H1 (cell line): ENCODE results near the gene SLC9A5. TPM values are rescaled to one million over a fixed set of nuclear protein-coding genes. Genes with fewer than 3 reads are reported as not detected.
A peak's percentile ranks its signal among the peaks of the same experiment; 100 is the strongest.

Source experiments
- BACH1 ChIP-seq: IDR thresholded peaks from 2 replicates; pipeline ENCODE4 v1.6.1; 2012; ENCODE audit warnings: low read length, improper control_type of control experiment
- BCL11A ChIP-seq, 2 experiments: IDR thresholded peaks; one replicate each; pipeline ENCODE4 v1.6.1; 2011; ENCODE audit warnings: low read depth in 2 of 2, low read length in 2 of 2, mild to moderate bottlenecking in 2 of 2
- CTBP2 ChIP-seq: IDR thresholded peaks from 2 replicates; pipeline ENCODE4 v1.7.0; 2011; ENCODE audit warnings: borderline replicate concordance, mild to moderate bottlenecking, moderate library complexity, mixed read lengths, low read length; ENCODE audit not compliant: insufficient read depth, insufficient read length
- FOSL1 ChIP-seq: IDR thresholded peaks from 2 replicates; pipeline ENCODE4 v1.6.1; 2011; ENCODE audit warnings: mild to moderate bottlenecking, low read depth, low read length, moderate library complexity; ENCODE audit not compliant: insufficient read depth
- GTF2F1 ChIP-seq: IDR thresholded peaks from 2 replicates; pipeline ENCODE4 v1.6.1; 2012; ENCODE audit warnings: low read depth, low read length, improper control_type of control experiment, borderline replicate concordance
- HDAC6 ChIP-seq: IDR thresholded peaks from one replicate; pipeline ENCODE4 v1.7.1; 2012; ENCODE audit warnings: low read depth, mild to moderate bottlenecking, inconsistent platforms, low read length, moderate library complexity
- KDM1A ChIP-seq: fragments of 200-600, 300-600 bp; sonication (generic); IDR thresholded peaks from 2 replicates; pipeline ENCODE4 v1.7.1; 2016; ENCODE audit warnings: mild to moderate bottlenecking, low read length, borderline replicate concordance
- NRF1 ChIP-seq: IDR thresholded peaks from 2 replicates; pipeline ENCODE4 v1.6.1; 2011; ENCODE audit warnings: mild to moderate bottlenecking, low read depth, low read length, improper control_type of control experiment
- POU5F1 ChIP-seq: IDR thresholded peaks from 2 replicates; pipeline ENCODE4 v1.6.1; 2011; ENCODE audit warnings: low read depth, mild to moderate bottlenecking, low read length, moderate library complexity
- RNF2 ChIP-seq: fragments of 200-900, 300-1000 bp; sonication (generic); IDR thresholded peaks from 2 replicates; pipeline ENCODE4 v1.7.1; 2016; ENCODE audit warnings: borderline replicate concordance, low read depth, mild to moderate bottlenecking, antibody characterized with exemption, low read length; ENCODE audit not compliant: poor library complexity, severe bottlenecking; ENCODE audit errors: missing control alignments
- SIRT6 ChIP-seq: IDR thresholded peaks from one replicate; pipeline ENCODE4 v1.7.1; 2012; ENCODE audit warnings: low read length, inconsistent platforms
- SIX5 ChIP-seq: IDR thresholded peaks from 2 replicates; pipeline ENCODE4 v1.6.1; 2011; ENCODE audit warnings: mild to moderate bottlenecking, low read depth, low read length
- SUZ12 ChIP-seq: fragments of 200-600 bp; sonication (generic); IDR thresholded peaks from 2 replicates; pipeline ENCODE4 v1.6.1; 2012; ENCODE audit warnings: mild to moderate bottlenecking, inconsistent platforms, low read length, moderate library complexity, mixed read lengths
- TAF7 ChIP-seq: optimal IDR thresholded peaks from 2 replicates; pipeline ENCODE3; 2011; ENCODE audit warnings: low read depth, mild to moderate bottlenecking, inconsistent platforms, low read length, moderate library complexity, borderline replicate concordance
- YY1 ChIP-seq: IDR thresholded peaks from 2 replicates; pipeline ENCODE4 v1.6.1; 2011; ENCODE audit warnings: low read depth, mild to moderate bottlenecking, low read length
- polyA plus RNA-seq, 7 experiments: library from polyadenylated mRNA; depleted of rRNA in 3 of 7; stranded (reverse) in 5 of 7; unstranded in 2 of 7; fragments of >200 nt in 5 of 7; fragments of 200-250 nt in 2 of 7; gene quantifications; 1 replicate in 5 of 7; 2 replicates in 1 of 7; 4 replicates in 1 of 7; pipeline versions ENCODE4 v1.2.1 to v1.2.3, GENCODE V29; 2011 to 2013; ENCODE audit warnings: missing spikeins in 2 of 7, mixed read lengths in 2 of 7
- total RNA-seq: library from RNA; stranded (reverse); fragmentation: NEBNext Ultra II Directional; extraction: Animal tissue kit (Norgen Biotek cat#: 25700); gene quantifications from 2 replicates; pipeline ENCODE4 v1.2.1, GENCODE V29; 2021
- TF ChIP-seq, protein P1 (sequence below), 3 experiments: IDR thresholded peaks; 1 replicate in 2 of 3; 2 replicates in 1 of 3; pipeline versions ENCODE4 v1.5.1 to v1.6.1; 2011; ENCODE audit warnings: low read length in 3 of 3, mild to moderate bottlenecking in 3 of 3, inconsistent platforms in 2 of 3, low read depth in 1 of 3, moderate library complexity in 1 of 3; ENCODE audit not compliant: insufficient read depth in 1 of 3; ENCODE audit errors: control extremely low read depth in 1 of 3
- TF ChIP-seq, protein P2 (sequence below): IDR thresholded peaks from 2 replicates; pipeline ENCODE4 v1.6.1; 2011; ENCODE audit warnings: low read depth, mild to moderate bottlenecking, low read length; ENCODE audit not compliant: insufficient read depth
- TF ChIP-seq, protein P3 (sequence below): IDR thresholded peaks from 2 replicates; pipeline ENCODE4 v1.6.1; 2011; ENCODE audit warnings: low read length, improper control_type of control experiment
- TF ChIP-seq, protein P4 (sequence below): IDR thresholded peaks from 2 replicates; pipeline ENCODE4 v1.6.1; 2012; ENCODE audit warnings: inconsistent platforms

The SLC9A5 gene
- total and polyA plus RNA-seq, 2 of the 8 experiments (the other 6 are each of a cell fraction or from before 2014, with no cell fraction given), result 7.9 to 8.6 TPM

DNA sequence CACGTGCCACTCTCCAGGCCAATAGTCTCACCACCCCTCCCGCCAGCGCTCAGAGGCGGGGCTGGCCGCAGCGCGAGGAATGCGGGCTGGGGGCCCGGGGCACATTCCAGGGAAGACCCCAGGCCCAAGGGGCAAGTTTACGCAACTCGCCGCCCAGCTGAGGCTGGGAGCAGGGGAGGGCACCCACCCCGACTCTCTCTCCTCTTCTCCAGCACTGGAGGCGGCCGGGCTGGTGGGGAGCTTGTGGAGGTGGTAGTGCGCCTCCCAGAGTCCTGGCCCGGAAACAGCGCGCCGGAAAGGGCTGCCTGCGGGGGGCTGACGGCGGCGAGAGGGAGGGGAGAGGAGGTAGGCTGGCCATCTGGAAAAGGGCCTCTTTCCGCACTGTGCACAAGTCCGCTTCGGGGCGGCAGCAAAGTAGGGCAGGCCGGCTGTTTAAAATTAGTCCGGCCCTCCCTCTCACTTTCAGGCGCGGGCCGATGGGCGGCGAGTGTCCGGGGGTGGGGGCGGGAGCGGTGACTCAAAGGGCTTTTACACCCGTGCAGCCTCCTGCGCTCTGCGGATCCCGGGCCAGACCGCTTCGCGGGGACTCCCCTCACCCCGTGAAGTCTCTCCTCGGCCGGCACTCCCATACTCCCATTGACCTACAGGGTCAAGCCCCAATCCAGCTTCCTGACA lies 2.6 kb upstream of the SLC9A5 start (continued):
- TF ChIP-seq, protein P1, sequence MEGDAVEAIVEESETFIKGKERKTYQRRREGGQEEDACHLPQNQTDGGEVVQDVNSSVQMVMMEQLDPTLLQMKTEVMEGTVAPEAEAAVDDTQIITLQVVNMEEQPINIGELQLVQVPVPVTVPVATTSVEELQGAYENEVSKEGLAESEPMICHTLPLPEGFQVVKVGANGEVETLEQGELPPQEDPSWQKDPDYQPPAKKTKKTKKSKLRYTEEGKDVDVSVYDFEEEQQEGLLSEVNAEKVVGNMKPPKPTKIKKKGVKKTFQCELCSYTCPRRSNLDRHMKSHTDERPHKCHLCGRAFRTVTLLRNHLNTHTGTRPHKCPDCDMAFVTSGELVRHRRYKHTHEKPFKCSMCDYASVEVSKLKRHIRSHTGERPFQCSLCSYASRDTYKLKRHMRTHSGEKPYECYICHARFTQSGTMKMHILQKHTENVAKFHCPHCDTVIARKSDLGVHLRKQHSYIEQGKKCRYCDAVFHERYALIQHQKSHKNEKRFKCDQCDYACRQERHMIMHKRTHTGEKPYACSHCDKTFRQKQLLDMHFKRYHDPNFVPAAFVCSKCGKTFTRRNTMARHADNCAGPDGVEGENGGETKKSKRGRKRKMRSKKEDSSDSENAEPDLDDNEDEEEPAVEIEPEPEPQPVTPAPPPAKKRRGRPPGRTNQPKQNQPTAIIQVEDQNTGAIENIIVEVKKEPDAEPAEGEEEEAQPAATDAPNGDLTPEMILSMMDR (IDR thresholded peaks at IDR 0.05; ENCODE audit: control extremely low read depth in 1 of 3, insufficient read depth in 1 of 3, low read depth in 1 of 3, low read length in 3 of 3), result peak; percentile 47 to 61 (median 50)
- TF ChIP-seq KDM1A, result 0 out of 2 replicates have a peak, but pooled peaks have one; percentile 10
- TF ChIP-seq, protein P2, sequence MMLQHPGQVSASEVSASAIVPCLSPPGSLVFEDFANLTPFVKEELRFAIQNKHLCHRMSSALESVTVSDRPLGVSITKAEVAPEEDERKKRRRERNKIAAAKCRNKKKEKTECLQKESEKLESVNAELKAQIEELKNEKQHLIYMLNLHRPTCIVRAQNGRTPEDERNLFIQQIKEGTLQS, result no peak
- no peak for TF ChIP-seq SIRT6
- TF ChIP-seq SUZ12, result no peak
- TF ChIP-seq NRF1, result no peak
- TF ChIP-seq BACH1, result no peak
- no peak for TF ChIP-seq POU5F1
- no peak for TF ChIP-seq RNF2
- peak; percentile 37 for TF ChIP-seq TAF7
- TF ChIP-seq SIX5, result no peak
- no peak for TF ChIP-seq CTBP2
- no peak for TF ChIP-seq BCL11A (IDR thresholded peaks at IDR 0.05; ENCODE audit: low read depth in 2 of 2, low read length in 2 of 2)
- 0 out of 2 replicates have a peak, but pooled peaks have one; percentile 45 for TF ChIP-seq FOSL1
- no peak for TF ChIP-seq HDAC6
- no peak for TF ChIP-seq YY1
- no peak for TF ChIP-seq GTF2F1
- TF ChIP-seq, protein P3, sequence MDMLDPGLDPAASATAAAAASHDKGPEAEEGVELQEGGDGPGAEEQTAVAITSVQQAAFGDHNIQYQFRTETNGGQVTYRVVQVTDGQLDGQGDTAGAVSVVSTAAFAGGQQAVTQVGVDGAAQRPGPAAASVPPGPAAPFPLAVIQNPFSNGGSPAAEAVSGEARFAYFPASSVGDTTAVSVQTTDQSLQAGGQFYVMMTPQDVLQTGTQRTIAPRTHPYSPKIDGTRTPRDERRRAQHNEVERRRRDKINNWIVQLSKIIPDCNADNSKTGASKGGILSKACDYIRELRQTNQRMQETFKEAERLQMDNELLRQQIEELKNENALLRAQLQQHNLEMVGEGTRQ, result no peak
- TF ChIP-seq, protein P4, sequence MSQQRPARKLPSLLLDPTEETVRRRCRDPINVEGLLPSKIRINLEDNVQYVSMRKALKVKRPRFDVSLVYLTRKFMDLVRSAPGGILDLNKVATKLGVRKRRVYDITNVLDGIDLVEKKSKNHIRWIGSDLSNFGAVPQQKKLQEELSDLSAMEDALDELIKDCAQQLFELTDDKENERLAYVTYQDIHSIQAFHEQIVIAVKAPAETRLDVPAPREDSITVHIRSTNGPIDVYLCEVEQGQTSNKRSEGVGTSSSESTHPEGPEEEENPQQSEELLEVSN, result peak; percentile 87
